GM21619 (cell line): Measurements from ENCODE around the gene CAPN5.

Source experiments
- ATAC-seq: cut with Tn5 transposase; IDR thresholded peaks from one replicate; pipeline ENCODE4 v1.9.1; 2021; ENCODE audit not compliant: unreplicated experiment

Gene CAPN5

GRCh38 chr11:77129069-77129841 is 62.5 kb downstream of the CAPN5 start:
- no peak for ATAC-seq

GRCh38 chr11:77129842-77130756 is 63.3 kb downstream of the CAPN5 start:
- ATAC-seq = no peak

GRCh38 chr11:77130763-77131513 is 64.2 kb downstream of the CAPN5 start:
- ATAC-seq = no peak

- no peak for ATAC-seq
These were observed 64.8 kb downstream of the CAPN5 start for GRCh38 chr11:77131560-77131959.

GRCh38 chr11:77135069-77135468 is 68.3 kb downstream of the CAPN5 start:
- ATAC-seq = no peak

- ATAC-seq = no peak
These were observed 69.3 kb downstream of the CAPN5 start for GRCh38 chr11:77136074-77136473.

- ATAC-seq = no peak
These were observed 70.1 kb downstream of the CAPN5 start for GRCh38 chr11:77136784-77137420.

- no peak for ATAC-seq
These were observed 70.7 kb downstream of the CAPN5 start for GRCh38 chr11:77137421-77137820.

GRCh38 chr11:77138106-77138649 is 71.4 kb downstream of the CAPN5 start:
- ATAC-seq = no peak

- ATAC-seq = no peak
These were observed 72.4 kb downstream of the CAPN5 start for GRCh38 chr11:77139201-77139600.

- ATAC-seq = no peak
These were observed 73.6 kb downstream of the CAPN5 start for GRCh38 chr11:77140231-77140851.

- ATAC-seq = no peak
These were observed 74.3 kb downstream of the CAPN5 start for GRCh38 chr11:77141034-77141433.

GRCh38 chr11:77141475-77141874 is 74.7 kb downstream of the CAPN5 start:
- ATAC-seq = no peak

GRCh38 chr11:77142091-77142975 is 75.6 kb downstream of the CAPN5 start:
- ATAC-seq = no peak

- no peak for ATAC-seq
These were observed 76.7 kb downstream of the CAPN5 start for GRCh38 chr11:77143405-77144020.

- ATAC-seq = no peak
These were observed 77.6 kb downstream of the CAPN5 start for GRCh38 chr11:77144196-77144856.

GRCh38 chr11:77144857-77145428 is 78.2 kb downstream of the CAPN5 start:
- no peak for ATAC-seq
